K562 treated with DMSO at 1 percent for 12 hours (cell line): ENCODE measurements around the gene KCNK4. TPM values are rescaled to one million over a fixed set of nuclear protein-coding genes. Genes with fewer than 3 reads are reported as not detected.

ENCODE experiments used
- total RNA-seq: library from RNA; unstranded; fragments of 300-600 nt; gene quantifications from 2 replicates; pipeline ENCODE4 v1.2.3, GENCODE V29; 2022; ENCODE audit not compliant: insufficient read depth

The KCNK4 gene
- total RNA-seq: not detected in 2 replicates

GRCh38 chr11:64291262-64291751 is at the start of gene KCNK4:
Gene KCNK4 (plus strand): TSS chr11:64291302. CDS start chr11:64293019, 1,717 bp downstream.

GRCh38 chr11:64246871-64247728 is 44.0 kb upstream of the KCNK4 start, which contains the start of gene PPP1R14B:
Gene PPP1R14B (minus strand): TSS chr11:64246943. CDS start chr11:64246673, 270 bp downstream.

GRCh38 chr11:64251016-64251752 is 39.9 kb upstream of the KCNK4 start, which contains the start of gene PLCB3:
Gene PLCB3 (plus strand): TSS chr11:64251530. CDS start chr11:64251650, 120 bp downstream.

GRCh38 chr11:64284048-64284961 is 6.8 kb upstream of the KCNK4 start, which contains the start of gene BAD:
Gene BAD (minus strand): TSS chr11:64284665. CDS start chr11:64284368, 297 bp downstream.

GRCh38 chr11:64284962-64285884 is 5.9 kb upstream of the KCNK4 start, which contains the start of gene GPR137:
Gene GPR137 (plus strand): TSS chr11:64285848. CDS start chr11:64286525, 677 bp downstream.

GRCh38 chr11:64299847-64300648 is 8.9 kb downstream of the KCNK4 start, which contains the start of gene CATSPERZ:
Gene CATSPERZ (plus strand): TSS chr11:64300358. CDS start chr11:64300411, 53 bp downstream.

GRCh38 chr11:64305075-64305690 is 14.1 kb downstream of the KCNK4 start, which contains the start of gene ESRRA:
Gene ESRRA (plus strand): TSS chr11:64305524. CDS start chr11:64307180, 1,656 bp downstream.

GRCh38 chr11:64317325-64317960 is 26.3 kb downstream of the KCNK4 start, which contains the start of gene TRMT112:
Gene TRMT112 (minus strand): TSS chr11:64317559. CDS start chr11:64317526, 33 bp downstream.

GRCh38 chr11:64317961-64318765 is 27.1 kb downstream of the KCNK4 start, which contains the start of gene PRDX5:
Gene PRDX5 (plus strand): TSS chr11:64318121. CDS start chr11:64318216, 95 bp downstream.

GRCh38 chr11:64339754-64340408 is 48.8 kb downstream of the KCNK4 start, which contains the start of gene CCDC88B:
Gene CCDC88B (plus strand): TSS chr11:64340204. CDS start chr11:64340267, 63 bp downstream.

Other genes starting within 250 kb of the KCNK4 start
- gene MACROD1, start 125.2 kb upstream of the KCNK4 start, total RNA-seq: 69.0 and 104 TPM in 2 replicates
- 202 and 282 TPM in 2 replicates for gene STIP1, start 105.1 kb upstream of the KCNK4 start, total RNA-seq
- 98.9 and 99.4 TPM in 2 replicates for gene FERMT3, start 84.6 kb upstream of the KCNK4 start, total RNA-seq
- 41.7 and 48.9 TPM in 2 replicates for gene TRPT1, start 65.1 kb upstream of the KCNK4 start, total RNA-seq
- 79.4 and 98.5 TPM in 2 replicates for gene NUDT22, start 65.0 kb upstream of the KCNK4 start, total RNA-seq
- gene DNAJC4, start 60.8 kb upstream of the KCNK4 start, total RNA-seq: 71.7 and 73.1 TPM in 2 replicates
- gene VEGFB, start 56.7 kb upstream of the KCNK4 start, total RNA-seq: 103 and 104 TPM in 2 replicates
- 113 and 130 TPM in 2 replicates for gene FKBP2, start 50.2 kb upstream of the KCNK4 start, total RNA-seq
- 105 and 156 TPM in 2 replicates for gene PPP1R14B, start 44.4 kb upstream of the KCNK4 start, total RNA-seq
- 14.8 and 31.1 TPM in 2 replicates for gene PLCB3, start 39.8 kb upstream of the KCNK4 start, total RNA-seq
- 83.9 and 138 TPM in 2 replicates for gene BAD, start 6.6 kb upstream of the KCNK4 start, total RNA-seq
- gene GPR137, start 5.5 kb upstream of the KCNK4 start, total RNA-seq: 49.0 and 56.6 TPM in 2 replicates
- 1.8 and 2.0 TPM in 2 replicates for gene CATSPERZ, start 9.1 kb downstream of the KCNK4 start, total RNA-seq
- 72.4 and 81.7 TPM in 2 replicates for gene ESRRA, start 14.2 kb downstream of the KCNK4 start, total RNA-seq
- gene TRMT112, start 26.3 kb downstream of the KCNK4 start, total RNA-seq: 306 and 450 TPM in 2 replicates
- 404 and 652 TPM in 2 replicates for gene PRDX5, start 26.8 kb downstream of the KCNK4 start, total RNA-seq
- gene CCDC88B, start 48.9 kb downstream of the KCNK4 start, total RNA-seq: 12.0 and 20.3 TPM in 2 replicates
- gene RPS6KA4, start 67.9 kb downstream of the KCNK4 start, total RNA-seq: 24.0 and 26.5 TPM in 2 replicates